GM10266 (cell line): ENCODE measurements around the gene USO1.

Source experiments
- DNase-seq: peaks from one replicate; pipeline ENCODE4 v3.0.0; 2012; ENCODE audit errors: extremely low spot score
- CTCF ChIP-seq: IDR thresholded peaks from 2 replicates; pipeline ENCODE4 v1.5.1; 2012; ENCODE audit warnings: mild to moderate bottlenecking, low read depth; ENCODE audit not compliant: control insufficient read depth, insufficient read depth; ENCODE audit errors: missing control alignments

The USO1 gene

GRCh38 chr4:75724066-75724866 is at the start of gene USO1:
TSS of gene USO1 (plus strand) at chr4:75724577. CDS start at chr4:75724820, 243 bp downstream.
- peak; percentile 90 for DNase-seq
- TF ChIP-seq CTCF, result peak; percentile 59

- no peak for DNase-seq
- TF ChIP-seq CTCF, result no peak
Measured at GRCh38 chr4:75675004-75675531, 49.3 kb upstream of the USO1 start.

GRCh38 chr4:75678473-75678872 is 45.9 kb upstream of the USO1 start:
- no peak for TF ChIP-seq CTCF
- no peak for DNase-seq

GRCh38 chr4:75678965-75679364 is 45.4 kb upstream of the USO1 start:
- no peak for TF ChIP-seq CTCF

GRCh38 chr4:75679876-75680575 is 44.4 kb upstream of the USO1 start:
- TF ChIP-seq CTCF, result no peak
- no peak for DNase-seq

More at GRCh38 chr4:75678965-75679364, 45.4 kb upstream of the USO1 start:
- DNase-seq, result no peak

- no peak for TF ChIP-seq CTCF
- DNase-seq, result no peak
Measured at GRCh38 chr4:75683482-75684155, 40.8 kb upstream of the USO1 start.
